CD4-positive, alpha-beta T cell treated with Interleukin-2 at 100 ng/mL for 4 hours (primary cell): Measurements from ENCODE around the gene VMP1.
"Not testable (repeated sequence)": the region's sequence is repeated elsewhere in the genome, so short reads cannot be mapped to it uniquely, and the experiment has no call there.

ENCODE experiments used
- DNase-seq: peaks from one replicate; pipeline ENCODE4 v3.0.0-alpha.2; 2020; ENCODE audit warnings: low spot score

The VMP1 gene

DNA sequence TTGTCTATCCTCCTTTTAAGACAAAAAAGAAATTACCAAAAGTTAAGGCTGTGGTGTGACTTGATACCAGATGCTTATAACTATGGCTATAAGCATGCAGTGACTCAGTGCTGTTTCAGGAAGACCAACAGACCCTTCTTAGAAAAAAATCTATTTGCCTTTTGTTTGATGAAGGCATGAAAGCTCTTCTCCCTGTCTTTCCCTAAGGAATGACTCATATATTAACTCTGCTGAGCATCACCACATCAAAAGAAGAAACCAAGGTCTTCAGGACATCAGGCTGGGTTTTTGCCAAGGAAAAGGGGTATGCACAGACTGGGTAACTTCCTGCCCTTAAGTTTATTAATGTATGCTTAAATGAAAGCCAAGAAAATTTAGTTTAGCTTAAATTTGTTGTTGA, 47.1 kb downstream of the VMP1 start:
- peak; percentile 86 for DNase-seq

DNA sequence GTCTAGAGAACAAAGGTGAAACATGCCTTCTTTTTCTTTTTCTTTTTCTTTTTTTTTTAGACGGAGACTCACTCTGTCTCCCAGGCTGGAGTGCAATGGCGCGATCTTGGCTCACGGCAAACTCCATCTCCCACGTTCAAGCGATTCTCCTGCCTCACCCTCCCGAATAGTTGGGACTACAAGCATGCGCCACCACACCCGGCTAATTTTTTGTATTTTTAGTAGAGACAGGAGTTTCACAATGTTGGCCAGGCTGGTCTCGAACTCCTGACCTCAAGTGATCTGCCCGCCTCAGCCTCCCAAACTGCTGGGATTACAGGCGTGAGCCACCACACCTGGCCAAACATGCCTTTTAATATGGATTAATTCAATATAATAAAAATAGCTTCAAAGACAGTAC, 47.6 kb downstream of the VMP1 start:
- DNase-seq = not testable (repeated sequence)

GRCh38 chr17:59756236-59756818, 48.9 kb downstream of the VMP1 start:
- no peak for DNase-seq

- DNase-seq = no peak
Measured at GRCh38 chr17:59757043-59757442, 49.6 kb downstream of the VMP1 start.

DNA sequence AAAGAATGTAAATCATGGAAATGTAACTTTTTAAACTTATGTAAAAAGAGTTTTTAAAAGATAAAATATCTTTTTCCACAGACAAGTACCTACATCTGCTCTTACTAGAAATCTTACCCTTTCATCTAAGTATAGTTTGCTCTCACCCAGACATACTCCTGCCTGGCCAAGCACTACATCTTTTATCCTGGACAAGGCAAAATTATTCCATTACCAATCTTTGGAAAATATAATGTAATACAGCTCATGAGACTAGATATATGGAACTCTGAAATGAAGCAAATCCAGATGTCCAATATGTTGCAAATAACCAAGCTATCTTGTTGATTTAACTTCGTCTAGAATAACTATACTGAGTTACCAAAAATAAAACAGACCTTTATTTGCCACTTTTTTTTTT, 50.0 kb downstream of the VMP1 start:
- no peak for DNase-seq

DNA sequence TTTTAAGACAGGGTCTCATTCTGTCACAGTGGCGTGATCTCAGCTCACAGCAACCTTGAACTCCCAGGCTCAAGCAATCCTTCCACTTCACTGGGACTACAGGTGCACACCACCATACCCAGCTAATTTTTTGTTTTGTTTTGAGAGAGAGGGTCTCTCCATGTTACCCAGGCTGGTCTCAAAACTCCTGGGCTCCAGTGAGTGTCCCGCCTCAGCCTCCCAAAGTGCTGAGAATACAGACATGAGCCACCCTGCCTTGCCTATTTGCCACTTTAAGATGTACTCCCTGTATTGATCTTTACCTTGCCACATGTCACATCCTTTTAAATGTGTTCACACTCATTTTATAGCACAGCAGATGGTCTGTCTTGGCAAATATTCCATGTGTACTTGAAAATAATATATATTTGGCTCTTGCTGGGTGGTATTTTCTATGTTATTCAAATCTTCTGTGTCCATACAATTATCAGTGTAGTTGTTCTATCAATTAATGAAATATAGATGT, 50.5 kb downstream of the VMP1 start:
- no peak for DNase-seq

DNA sequence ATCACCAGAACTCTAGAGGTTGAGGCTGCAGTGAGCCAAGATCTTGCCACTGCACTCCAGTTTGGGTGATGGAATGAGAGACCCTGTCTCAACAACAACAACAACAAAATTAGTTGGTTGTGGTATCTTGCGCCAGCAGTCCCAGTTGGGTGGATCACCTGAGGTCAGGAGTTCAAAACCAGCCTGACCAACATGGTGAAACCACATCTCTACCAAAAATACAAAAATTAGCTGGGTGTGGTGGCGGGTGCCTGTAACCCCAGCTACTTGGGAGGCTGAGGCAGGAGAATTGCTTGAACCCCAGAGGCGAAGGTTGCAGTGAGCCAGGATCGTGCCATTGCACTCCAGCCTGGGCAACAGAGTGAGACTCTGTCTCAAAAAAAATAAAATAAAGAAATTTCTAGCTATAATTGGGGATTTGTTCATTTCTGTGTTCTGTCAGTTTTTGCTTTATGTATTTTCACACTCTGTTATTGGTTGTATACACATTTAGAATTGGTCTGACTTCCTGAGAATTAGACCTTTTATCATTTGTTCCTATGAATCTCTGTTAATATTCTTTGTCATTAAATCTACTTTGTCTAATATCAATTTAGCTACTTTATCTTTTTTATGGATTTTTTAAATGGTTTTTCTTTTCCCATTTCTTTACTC, 51.7 kb downstream of the VMP1 start:
- not testable (repeated sequence) for DNase-seq

DNA sequence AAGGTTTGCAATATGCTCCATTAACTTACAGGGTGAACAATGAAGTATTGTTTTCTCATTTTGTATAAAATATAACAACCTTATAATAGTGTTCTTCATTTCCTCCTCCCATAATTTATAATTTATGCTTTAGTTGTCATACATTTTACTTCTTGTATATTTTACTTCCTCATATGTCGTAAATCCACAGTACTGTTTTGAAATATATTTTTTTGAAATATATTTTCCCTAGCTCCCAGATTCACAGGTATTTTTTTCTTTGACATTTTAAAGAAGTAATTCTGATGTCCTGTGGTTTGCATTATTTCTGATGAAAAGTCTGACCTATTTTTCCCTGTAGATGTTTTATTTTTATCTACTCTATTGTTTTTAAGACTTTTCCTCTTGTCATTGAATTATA, 52.7 kb downstream of the VMP1 start:
- no peak for DNase-seq

DNA sequence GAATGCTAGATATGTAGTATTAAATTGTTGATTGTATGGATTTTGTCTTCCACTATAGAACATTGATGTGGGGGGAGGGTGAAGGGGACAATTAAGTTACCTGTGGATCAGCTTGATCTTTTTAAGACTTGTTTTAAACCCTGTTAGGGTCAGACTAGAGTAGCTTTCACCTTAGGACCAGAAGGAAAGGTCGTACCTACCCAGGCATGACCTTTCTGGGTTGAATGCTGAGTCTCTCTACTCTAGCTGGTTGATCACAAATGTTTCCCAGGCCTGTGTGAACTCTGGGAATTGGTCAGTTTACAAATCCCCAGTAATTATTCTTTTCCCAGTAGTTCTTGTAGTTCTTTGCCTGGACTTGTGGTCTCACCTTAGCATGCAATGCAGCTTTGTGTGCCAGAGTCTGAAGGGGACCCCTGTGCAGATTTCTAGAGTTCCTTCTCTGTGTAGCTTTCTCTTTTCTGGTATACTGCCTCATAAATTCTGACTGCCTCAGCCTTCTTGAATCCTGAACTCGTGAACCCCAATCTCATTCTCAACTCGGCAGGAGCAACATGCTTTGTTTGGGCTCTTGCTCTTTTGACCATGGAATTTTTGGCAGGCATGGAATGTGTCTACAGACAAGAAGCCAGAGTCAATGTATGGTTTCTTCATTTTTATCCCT, 54.1 kb downstream of the VMP1 start:
- DNase-seq = no peak

DNA sequence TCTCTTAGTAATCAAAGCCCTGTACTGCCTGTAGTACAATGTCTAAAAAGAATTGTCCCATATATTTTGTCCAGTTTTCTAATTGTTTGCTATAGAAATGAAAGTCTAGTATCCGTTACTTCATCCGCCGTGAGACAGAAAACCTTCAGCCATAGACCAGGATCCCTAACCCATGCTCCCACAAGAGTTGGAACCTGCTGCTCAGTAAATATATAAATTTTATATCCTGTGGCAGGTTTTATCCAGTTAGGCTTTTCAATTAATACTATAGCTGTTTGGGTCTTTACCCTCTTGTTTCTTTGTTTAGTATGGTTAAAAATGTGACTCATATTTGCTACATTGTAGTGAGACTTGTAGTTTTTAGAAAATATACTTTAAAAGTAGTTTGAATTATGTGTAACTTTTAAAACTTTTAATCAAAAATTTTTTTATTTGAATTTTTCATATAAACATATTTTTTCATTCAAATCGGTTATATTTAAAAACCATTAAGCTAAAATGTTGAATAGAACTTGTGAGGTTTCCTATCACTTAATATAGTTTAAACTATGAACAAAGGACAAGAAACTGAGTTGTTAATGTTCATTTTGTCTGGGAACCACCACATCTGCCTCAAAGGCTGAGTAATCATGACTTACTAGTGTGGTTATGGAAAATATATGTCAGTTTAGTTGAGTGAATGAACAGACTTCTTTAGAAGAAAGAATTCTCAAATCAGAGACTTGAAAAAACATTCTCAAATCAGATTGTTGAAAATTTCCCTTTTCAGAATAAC, 54.8 kb downstream of the VMP1 start:
- DNase-seq = peak; percentile 59

DNA sequence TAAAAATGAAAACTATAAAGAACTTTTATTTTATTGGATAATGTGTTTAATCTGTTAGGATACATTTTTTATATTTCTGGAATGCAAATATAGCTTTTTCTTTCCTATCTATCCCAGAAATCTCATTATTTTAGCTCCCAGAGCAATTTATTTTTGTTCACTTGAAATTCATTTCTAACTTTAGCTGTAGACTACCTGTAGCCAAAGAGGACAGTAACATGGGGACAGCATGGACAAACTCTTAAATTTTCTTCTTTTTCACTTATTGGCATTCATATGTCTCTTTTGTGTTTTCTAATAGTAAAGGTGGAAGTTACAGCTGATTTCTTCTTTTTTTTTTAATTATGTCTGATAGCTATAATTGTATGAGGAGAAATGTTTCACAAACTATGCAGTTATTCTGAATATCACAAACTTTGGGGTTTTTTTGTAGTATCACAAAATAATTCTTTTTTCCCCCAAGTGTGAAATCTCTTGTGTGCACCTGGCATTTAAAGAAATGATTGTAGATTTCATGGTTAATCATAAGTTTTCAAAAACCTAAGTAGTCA, 55.4 kb downstream of the VMP1 start:
- no peak for DNase-seq

- no peak for DNase-seq
Measured at GRCh38 chr17:59763861-59764260, 56.4 kb downstream of the VMP1 start.

GRCh38 chr17:59764292-59764741, 56.9 kb downstream of the VMP1 start:
- DNase-seq = no peak

- DNase-seq = no peak
Measured at GRCh38 chr17:59765038-59765437, 57.6 kb downstream of the VMP1 start.

GRCh38 chr17:59766491-59766890, 59.0 kb downstream of the VMP1 start:
- DNase-seq = no peak

- DNase-seq = no peak
Measured at GRCh38 chr17:59767176-59767575, 59.7 kb downstream of the VMP1 start.

DNA sequence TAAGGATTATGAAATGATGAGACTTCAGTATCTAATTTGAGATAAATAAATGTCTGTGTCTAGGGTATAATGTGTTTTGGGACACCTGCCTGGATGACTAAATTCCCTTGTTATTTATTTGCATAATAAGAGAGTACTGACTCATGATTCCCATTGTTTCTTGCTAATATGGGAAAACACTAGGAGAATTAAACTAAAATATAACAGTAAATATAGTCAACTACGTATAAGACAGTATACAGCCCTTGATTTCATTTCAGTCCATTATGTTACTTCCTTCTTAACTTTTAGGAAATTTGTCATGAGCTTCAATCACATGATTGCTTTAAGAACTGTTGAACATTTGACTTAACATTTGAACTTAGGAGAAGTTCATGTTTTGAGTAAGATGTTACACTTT, 62.4 kb downstream of the VMP1 start:
- DNase-seq = no peak

DNA sequence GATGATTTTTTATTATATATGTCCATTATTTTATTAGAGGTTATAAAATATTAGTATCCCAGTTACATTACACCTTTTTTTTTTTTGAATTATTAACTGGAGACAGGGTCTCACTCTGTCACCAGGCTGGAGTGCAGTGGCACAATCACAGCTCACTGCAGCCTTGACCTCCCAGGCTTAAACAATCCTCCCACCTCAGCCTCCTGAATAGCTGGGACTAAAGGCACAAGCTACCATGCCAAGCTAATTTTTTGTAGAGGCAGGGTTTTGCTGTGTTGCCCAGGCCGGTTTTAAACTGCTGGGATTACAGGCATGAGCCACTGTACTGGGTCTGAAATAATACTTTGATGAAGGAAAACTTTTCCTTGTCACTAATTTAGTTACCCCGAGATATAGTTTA, 63.6 kb downstream of the VMP1 start:
- DNase-seq = no peak

- no peak for DNase-seq
Measured at GRCh38 chr17:59775786-59776350, 68.4 kb downstream of the VMP1 start.

DNA sequence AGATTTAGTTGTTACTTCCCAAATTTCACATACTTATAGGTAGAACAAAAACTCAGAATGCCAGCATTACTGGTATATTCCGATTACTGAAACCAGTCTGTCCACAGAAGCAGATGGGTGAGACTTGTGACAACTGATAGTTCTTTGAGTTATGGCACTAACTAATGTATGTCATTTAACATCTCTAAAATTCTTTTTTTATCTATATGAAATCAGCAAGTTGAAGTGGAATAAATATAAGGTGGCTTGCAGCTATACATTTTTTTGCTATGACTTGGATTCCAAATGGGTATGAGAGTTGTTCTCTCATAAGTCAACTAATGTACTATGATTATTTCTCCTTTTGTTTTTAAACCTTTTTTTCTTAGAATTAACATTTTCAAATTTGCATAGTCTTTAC, 69.1 kb downstream of the VMP1 start:
- no peak for DNase-seq

GRCh38 chr17:59777033-59777432, 69.6 kb downstream of the VMP1 start:
- no peak for DNase-seq

DNA sequence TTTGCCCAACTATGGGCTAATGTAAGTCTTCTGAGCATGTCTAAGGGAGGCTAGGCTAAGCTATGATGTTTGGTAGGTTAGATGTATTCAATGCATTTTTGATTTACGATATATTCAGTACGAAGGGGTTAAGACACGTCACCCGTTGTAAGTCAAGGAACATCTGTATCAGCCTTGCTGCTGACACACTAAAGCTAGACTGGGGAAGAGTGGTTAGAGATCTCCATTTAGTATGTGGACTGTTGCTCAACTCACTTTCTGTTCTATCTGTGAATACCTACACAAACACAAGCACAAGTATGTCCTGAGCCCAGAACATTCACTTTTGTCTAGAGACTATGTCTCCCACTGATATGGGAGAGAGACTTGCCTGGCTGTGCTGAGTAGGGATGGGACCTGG, 71.5 kb downstream of the VMP1 start:
- no peak for DNase-seq
